GM12875 (cell line): Measurements from ENCODE around the gene MARCHF7.

ENCODE experiments used
- H3K4me3 ChIP-seq: one replicate; pipeline ENCODE4 v1.5.1; 2011; ENCODE audit warnings: low read depth, low read length, control low read depth
- CTCF ChIP-seq: IDR thresholded peaks from 2 replicates; pipeline ENCODE4 v1.5.1; 2011; ENCODE audit warnings: low read depth, mild to moderate bottlenecking, control low read depth, inconsistent platforms, low read length, moderate library complexity, borderline replicate concordance; ENCODE audit not compliant: insufficient read depth

Gene MARCHF7

GRCh38 chr2:159694500-159695040 lies 17.7 kb upstream of the MARCHF7 start:
- no peak overlapping the region for H3K4me3 ChIP-seq
- no peak for TF ChIP-seq CTCF

- no peak for TF ChIP-seq CTCF
Observed at GRCh38 chr2:159695795-159696448, 16.4 kb upstream of the MARCHF7 start.

GRCh38 chr2:159703491-159703890 lies 8.8 kb upstream of the MARCHF7 start:
- TF ChIP-seq CTCF = no peak
- H3K4me3 ChIP-seq = no peak overlapping the region

More at GRCh38 chr2:159695795-159696448, 16.4 kb upstream of the MARCHF7 start:
- H3K4me3 ChIP-seq = no peak overlapping the region

GRCh38 chr2:159706385-159706980 lies 5.8 kb upstream of the MARCHF7 start:
- H3K4me3 ChIP-seq = no peak overlapping the region
- TF ChIP-seq CTCF = no peak

GRCh38 chr2:159708066-159708760 lies 4.1 kb upstream of the MARCHF7 start:
- no peak for TF ChIP-seq CTCF
- H3K4me3 ChIP-seq = no peak overlapping the region

- TF ChIP-seq CTCF = no peak
- no peak overlapping the region for H3K4me3 ChIP-seq
Observed at GRCh38 chr2:159710601-159711180, 1.6 kb upstream of the MARCHF7 start.
